HG02759 (cell line): ENCODE results near the gene ANKS4B.
"Not testable (repeated sequence)": the region's sequence is repeated elsewhere in the genome, so short reads cannot be mapped to it uniquely, and the experiment has no call there.

ENCODE experiments used
- ATAC-seq: cut with Tn5 transposase; IDR thresholded peaks from one replicate; pipeline ENCODE4 v1.9.1; 2021; ENCODE audit warnings: mild to moderate bottlenecking, moderate library complexity; ENCODE audit not compliant: unreplicated experiment

Gene ANKS4B, protein sequence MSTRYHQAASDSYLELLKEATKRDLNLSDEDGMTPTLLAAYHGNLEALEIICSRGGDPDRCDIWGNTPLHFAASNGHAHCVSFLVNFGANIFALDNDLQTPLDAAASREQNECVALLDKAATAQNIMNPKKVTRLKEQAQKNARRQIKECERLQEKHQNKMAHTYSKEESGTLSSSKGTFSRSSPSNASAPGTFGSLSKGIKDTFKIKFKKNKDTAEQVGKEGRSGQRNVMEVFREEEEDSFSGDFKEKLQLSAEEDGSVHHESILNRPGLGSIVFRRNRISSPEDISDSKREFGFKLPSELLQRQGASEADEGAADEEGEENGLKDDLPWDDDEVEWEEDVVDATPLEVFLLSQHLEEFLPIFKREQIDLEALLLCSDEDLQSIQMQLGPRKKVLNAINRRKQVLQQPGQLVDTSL

DNA sequence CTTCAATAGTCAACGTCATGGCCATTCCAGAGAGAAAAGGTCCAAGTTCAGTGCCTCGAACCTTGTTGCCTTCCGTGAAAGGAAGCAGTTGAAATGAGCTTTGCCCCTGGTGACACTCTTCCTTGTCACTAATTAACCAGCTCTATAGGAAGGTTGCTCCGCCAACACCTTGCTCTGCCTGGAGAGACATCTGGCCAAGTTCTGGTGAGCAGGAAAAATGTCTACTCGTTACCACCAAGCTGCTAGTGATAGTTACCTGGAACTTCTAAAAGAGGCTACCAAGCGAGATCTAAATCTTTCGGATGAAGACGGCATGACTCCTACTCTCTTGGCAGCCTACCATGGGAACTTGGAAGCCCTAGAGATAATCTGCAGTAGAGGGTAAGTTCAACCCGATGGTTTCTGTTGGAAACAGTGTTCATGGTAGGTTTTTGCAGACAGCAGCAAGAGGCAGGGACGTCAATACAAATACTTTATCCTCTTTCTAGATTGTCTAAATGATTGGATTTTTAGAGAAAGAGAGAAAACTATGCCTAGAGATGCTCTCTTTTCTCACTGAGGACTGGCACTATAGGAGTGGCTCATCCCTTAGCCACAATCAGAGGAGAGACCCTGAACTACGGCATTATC is at the start of gene ANKS4B:
Gene ANKS4B, plus strand, starts transcription at position 179 of the 630 bp plus-strand sequence. Its CDS starts 39 bp downstream, at position 218.
- ATAC-seq, result no peak

- ATAC-seq, result no peak
These were observed 49.5 kb upstream of the ANKS4B start for GRCh38 chr16:21183995-21184394.

DNA sequence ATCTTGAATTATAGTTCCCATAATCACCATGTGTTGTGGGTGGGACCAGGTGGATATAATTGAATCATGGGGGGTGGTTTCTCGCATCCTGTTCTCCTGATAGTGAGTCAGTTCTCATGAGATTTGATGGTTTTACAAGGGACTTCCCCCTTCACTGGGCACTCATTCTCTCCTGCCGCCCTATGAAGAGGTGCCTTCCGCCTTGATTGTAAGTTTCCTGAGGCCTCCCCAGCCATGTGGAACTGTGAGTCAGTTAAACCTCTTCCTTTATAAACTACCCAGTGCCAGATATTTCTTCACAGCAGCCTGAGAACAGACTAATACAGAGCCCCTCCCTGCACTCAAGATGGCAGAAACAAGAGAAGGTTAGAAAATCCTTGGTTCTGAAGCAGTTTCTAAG is 48.7 kb upstream of the ANKS4B start:
- no peak for ATAC-seq

- no peak for ATAC-seq
These were observed 47.7 kb upstream of the ANKS4B start for GRCh38 chr16:21185659-21186325.

DNA sequence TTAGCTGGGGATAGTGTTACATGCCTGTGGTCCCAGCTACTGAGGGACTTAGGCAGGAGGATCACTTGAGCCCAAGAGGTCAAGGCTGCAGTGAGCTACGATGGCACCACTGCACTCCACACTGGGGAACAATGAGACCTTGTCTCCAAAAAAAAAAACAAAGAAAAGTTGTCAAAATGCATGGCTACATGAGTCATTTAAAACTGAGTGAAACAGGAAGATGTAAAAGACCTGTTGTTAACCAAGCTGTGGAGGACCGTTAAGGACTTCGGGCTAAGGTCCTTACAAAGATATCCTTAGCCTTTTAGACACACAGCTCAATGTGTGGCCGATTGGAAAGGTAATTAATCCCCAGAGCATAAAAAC is 47.2 kb upstream of the ANKS4B start:
- ATAC-seq, result no peak

- ATAC-seq, result no peak
These were observed 44.2 kb upstream of the ANKS4B start for GRCh38 chr16:21189311-21189710.

- no peak for ATAC-seq
These were observed 43.5 kb upstream of the ANKS4B start for GRCh38 chr16:21190013-21190412.

DNA sequence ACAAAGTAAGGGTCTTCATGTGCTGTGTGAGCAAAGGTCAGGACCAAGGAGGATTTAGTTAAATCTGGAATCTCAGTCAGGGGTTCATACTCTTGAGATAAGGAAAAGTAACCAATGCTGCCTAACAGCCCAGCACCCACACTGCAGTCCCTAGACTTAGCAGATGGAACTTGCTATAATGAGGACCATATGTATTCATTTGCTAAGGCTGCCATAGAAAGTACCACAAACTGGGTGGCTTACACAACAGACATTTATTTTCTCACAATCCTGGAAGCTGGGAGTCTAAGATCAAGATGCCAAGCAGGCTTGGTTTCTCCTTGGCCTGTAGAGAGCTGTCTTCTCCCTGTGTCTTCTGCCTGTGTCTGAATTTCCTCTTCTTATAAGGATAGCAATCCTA is 42.9 kb upstream of the ANKS4B start:
- ATAC-seq, result no peak

- ATAC-seq, result no peak
These were observed 40.5 kb upstream of the ANKS4B start for GRCh38 chr16:21192991-21193390.

GRCh38 chr16:21194771-21195301 is 38.7 kb upstream of the ANKS4B start:
- no peak for ATAC-seq

GRCh38 chr16:21195330-21195729 is 38.2 kb upstream of the ANKS4B start:
- not testable (repeated sequence) for ATAC-seq

DNA sequence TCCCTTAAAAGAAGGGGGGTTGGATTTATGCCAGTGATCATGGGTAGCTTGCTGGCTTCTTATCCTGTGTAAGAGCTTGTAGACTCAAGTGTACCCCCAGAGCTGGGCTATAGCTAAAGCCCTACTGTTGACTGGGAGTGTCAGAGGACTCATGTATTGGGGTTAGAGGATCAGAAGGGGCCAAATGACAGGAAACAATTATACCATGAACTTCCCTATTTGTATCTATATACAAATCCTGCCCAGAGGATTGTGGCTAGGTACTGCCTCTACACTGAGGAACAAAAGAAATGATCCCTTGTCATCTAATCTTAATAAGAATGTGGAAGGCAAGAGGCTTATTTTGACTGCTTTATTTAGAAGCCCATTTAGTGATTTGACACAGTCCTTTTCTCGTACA is 36.4 kb upstream of the ANKS4B start:
- ATAC-seq, result no peak

GRCh38 chr16:21197621-21198020 is 35.9 kb upstream of the ANKS4B start:
- ATAC-seq, result no peak

DNA sequence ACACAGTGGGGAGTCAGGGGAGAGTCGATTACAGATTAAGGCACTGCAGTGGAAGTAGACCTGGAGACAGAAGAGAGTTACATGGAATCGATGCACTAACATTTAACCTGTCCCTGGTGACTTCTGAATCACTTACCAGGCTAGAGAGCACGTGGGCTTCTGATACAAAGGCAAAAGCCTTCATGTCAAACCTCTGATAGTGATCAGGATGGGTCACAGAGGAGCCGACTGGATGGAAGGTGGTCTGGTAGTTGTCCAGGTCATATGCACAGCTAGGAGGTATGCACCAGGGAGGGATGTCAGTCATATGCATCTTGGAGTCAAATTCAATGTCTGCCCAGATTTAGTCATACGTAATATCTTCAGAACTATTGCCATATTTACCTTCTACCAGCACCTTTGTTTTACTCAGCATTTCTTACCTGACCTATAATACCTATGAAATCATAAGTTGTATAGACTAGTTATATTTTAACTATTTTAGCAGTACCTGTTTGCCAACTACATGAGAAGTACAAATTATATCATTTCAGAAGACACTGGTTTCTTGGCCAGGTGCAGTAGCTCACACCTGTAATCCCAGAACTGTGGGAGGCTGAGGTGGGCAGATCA is 33.8 kb upstream of the ANKS4B start:
- no peak for ATAC-seq

- no peak for ATAC-seq
These were observed 30.2 kb upstream of the ANKS4B start for GRCh38 chr16:21203155-21203797.

- ATAC-seq, result no peak
These were observed 28.2 kb upstream of the ANKS4B start for GRCh38 chr16:21205303-21205702.

GRCh38 chr16:21206550-21206949 is 26.9 kb upstream of the ANKS4B start:
- no peak for ATAC-seq

DNA sequence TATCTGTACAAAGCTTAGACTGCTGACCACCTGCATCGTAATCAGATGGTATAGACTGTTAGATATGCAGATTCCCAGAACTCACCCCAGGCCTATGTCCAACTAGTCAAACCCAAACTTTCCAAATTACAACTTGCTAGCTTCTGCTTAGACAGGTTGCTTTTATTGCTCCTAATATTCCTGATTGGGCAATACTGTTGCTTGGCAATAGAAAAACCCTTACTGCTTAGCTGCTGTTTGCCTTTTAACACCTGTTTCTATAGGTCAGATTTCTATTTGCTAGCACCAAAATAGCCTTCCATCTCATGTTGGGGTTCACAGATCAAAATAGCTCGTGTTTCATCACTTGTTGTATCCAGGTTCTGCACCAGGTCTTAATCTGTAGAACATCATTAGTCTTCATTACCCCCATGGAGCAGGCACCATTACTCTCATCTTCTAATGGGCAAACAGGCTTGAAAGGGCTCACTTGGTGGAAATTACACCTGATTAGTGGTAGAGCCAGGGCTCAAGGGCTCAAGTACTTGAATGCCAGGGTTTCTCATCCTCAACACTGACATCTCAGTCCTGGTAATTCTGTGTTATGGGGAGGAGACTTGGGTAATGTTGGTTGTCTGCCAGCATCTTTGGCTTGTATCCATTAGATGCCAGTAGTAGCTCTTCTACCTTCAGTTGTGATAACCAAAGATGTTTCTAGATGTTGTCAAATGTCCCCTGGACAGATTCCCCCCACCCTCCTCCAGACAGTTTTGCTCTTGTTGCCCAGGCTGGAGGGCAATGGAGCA is 24.9 kb upstream of the ANKS4B start:
- ATAC-seq, result no peak

- ATAC-seq, result no peak
These were observed 22.0 kb upstream of the ANKS4B start, which contains the start of gene ZP2 for GRCh38 chr16:21211486-21211885. Gene ZP2, minus strand, starts transcription at chr16:21211574. Its CDS starts 27 bp downstream, at chr16:21211547.

DNA sequence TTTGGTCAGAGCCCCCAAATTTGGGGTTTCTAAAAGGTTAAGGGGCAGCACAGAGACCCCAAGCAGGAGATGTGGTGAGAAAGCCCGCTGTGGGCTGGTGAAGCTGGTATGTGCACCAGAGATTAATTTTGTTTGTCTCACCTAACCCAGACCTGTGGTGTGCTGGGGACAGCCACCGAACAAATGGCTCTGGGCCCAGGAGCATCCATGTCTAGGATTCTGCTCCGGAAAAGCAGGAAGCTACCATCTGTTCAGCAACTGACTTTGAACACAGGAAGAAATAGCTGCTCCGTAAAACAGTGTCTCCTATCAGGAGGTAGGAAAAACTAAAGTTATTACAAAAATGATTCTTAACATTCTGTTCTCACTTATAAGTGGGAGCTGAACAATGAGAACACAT is 19.4 kb upstream of the ANKS4B start:
- ATAC-seq, result no peak
